Stomach (tissue), 4 donors: ENCODE results near the gene MLIP.

Source experiments
- CTCF ChIP-seq, 7 experiments: fragments of 450-650 bp in 4 of 7; fragments of 200-600 bp in 3 of 7; sonication (generic) in 3 of 7; IDR thresholded peaks; one replicate each; pipeline ENCODE4 v1.5.1; 2016 to 2019; ENCODE audit warnings: antibody characterized with exemption in 7 of 7, control low read depth in 2 of 7, mild to moderate bottlenecking in 1 of 7
- EP300 ChIP-seq: sonication (generic); formaldehyde crosslinking; IDR thresholded peaks from one replicate; pipeline ENCODE4 v1.6.1; 2017; ENCODE audit warnings: antibody characterized with exemption
- POLR2A ChIP-seq, 4 donors: fragments of 450-650 bp; IDR thresholded peaks; one replicate each; pipeline ENCODE4 v1.6.1; 2016; ENCODE audit warnings: antibody characterized with exemption in 4 of 4, control low read depth in 2 of 4, mild to moderate bottlenecking in 1 of 4, moderate library complexity in 1 of 4

GRCh38 chr6:54196905-54197304 is 85.7 kb downstream of the MLIP start:
- no peak for TF ChIP-seq POLR2A (IDR thresholded peaks at IDR 0.05)
- TF ChIP-seq EP300: no peak
- TF ChIP-seq CTCF (IDR thresholded peaks at IDR 0.05): no peak
